Right renal pelvis (tissue), 4 donors: Measurements from ENCODE around the gene CMSS1. TPM values are rescaled to one million over a fixed set of nuclear protein-coding genes. Genes with fewer than 3 reads are reported as not detected.

ENCODE experiments used
- DNase-seq, 4 donors: peaks; one replicate each; pipeline ENCODE4 v3.0.0-alpha.2; 2013; ENCODE audit warnings: low read depth in 4 of 4, low spot score in 3 of 4, missing footprints in 1 of 4
- polyA plus RNA-seq, 4 donors: library from polyadenylated mRNA; unstranded; fragments of 120-200 nt; gene quantifications; one replicate each; pipeline ENCODE4 v1.2.1, GENCODE V29; 2013; ENCODE audit not compliant: insufficient read length in 4 of 4

Gene CMSS1
- polyA plus RNA-seq, 4 donors = 39.3 to 42.3 (median 40.5) TPM

GRCh38 chr3:99978221-99978620 lies 160.6 kb downstream of the CMSS1 start:
- DNase-seq = no peak

GRCh38 chr3:99980606-99981005 lies 162.9 kb downstream of the CMSS1 start:
- DNase-seq = no peak

GRCh38 chr3:99981138-99981537 lies 163.5 kb downstream of the CMSS1 start:
- DNase-seq = no peak

- no peak for DNase-seq
These were observed 165.0 kb downstream of the CMSS1 start for GRCh38 chr3:99982650-99983049.

GRCh38 chr3:99984139-99984538 lies 166.5 kb downstream of the CMSS1 start:
- DNase-seq = no peak

GRCh38 chr3:99984668-99985067 lies 167.0 kb downstream of the CMSS1 start:
- DNase-seq = no peak

- no peak for DNase-seq
These were observed 172.5 kb downstream of the CMSS1 start for GRCh38 chr3:99990179-99990578.

GRCh38 chr3:99997293-99997692 lies 179.6 kb downstream of the CMSS1 start:
- DNase-seq = no peak

- DNase-seq = no peak
These were observed 181.9 kb downstream of the CMSS1 start for GRCh38 chr3:99999536-99999935.

GRCh38 chr3:100001083-100001482 lies 183.4 kb downstream of the CMSS1 start:
- no peak for DNase-seq

GRCh38 chr3:100001526-100002270 lies 184.0 kb downstream of the CMSS1 start:
- no peak for DNase-seq

- DNase-seq = no peak
These were observed 185.1 kb downstream of the CMSS1 start for GRCh38 chr3:100002599-100003350.

GRCh38 chr3:100003609-100004503 lies 186.2 kb downstream of the CMSS1 start:
- DNase-seq = no peak

- no peak for DNase-seq
These were observed 187.3 kb downstream of the CMSS1 start for GRCh38 chr3:100004931-100005330.

- no peak for DNase-seq
These were observed 188.2 kb downstream of the CMSS1 start for GRCh38 chr3:100005665-100006393.

- DNase-seq = no peak
These were observed 189.1 kb downstream of the CMSS1 start for GRCh38 chr3:100006570-100007271.

- no peak for DNase-seq
These were observed 189.7 kb downstream of the CMSS1 start for GRCh38 chr3:100007313-100007712.

- DNase-seq = no peak
These were observed 190.5 kb downstream of the CMSS1 start for GRCh38 chr3:100008081-100008698.
